Measurements from ENCODE around the gene UROC1. TPM values are rescaled to one million over a fixed set of nuclear protein-coding genes. Genes with fewer than 3 reads are reported as not detected.

Gene UROC1
- total and polyA plus RNA-seq, 9 of the 15 experiments (the other 6 are each of a cell fraction or from before 2014, with no cell fraction given) = not detected

- TF ChIP-seq CUX1 (CRISPR knock-in tag; IDR thresholded peaks at IDR 0.05) = no peak
Measured at GRCh38 chr3:126484662-126485061, 32.9 kb downstream of the UROC1 start (continued).

GRCh38 chr3:126484148-126484547, 33.4 kb downstream of the UROC1 start:
- ATAC-seq (no peak), FAIRE-seq (no peak), DNase-seq (ENCODE audit: extremely low read depth in 1 of 4, low spot score in 3 of 4) (no peak)
- H2AFZ ChIP-seq (ENCODE audit: low read depth, low read length) = no peak overlapping the region
- no peaks in the 10 kb centered on the region for H3K79me2 ChIP-seq (ENCODE audit: control insufficient read depth, insufficient read depth, low read length)
- BruUV-seq (replicated peaks) = no TSS peak
- no peak overlapping the region for H3K27ac ChIP-seq (ENCODE audit: extremely low read depth, low read depth, low read length)
- peaks cover 0 to 23% of the 10 kb centered on the region in 2 experiments; a peak in 2 of 5 replicates for H3K27me3 ChIP-seq (ENCODE audit: control insufficient read depth in 2 of 2, insufficient read depth in 2 of 2, low read length in 2 of 2)
- no peak overlapping the region for H3K4me2 ChIP-seq (ENCODE audit: insufficient read depth, low read length)
- WGBS (ENCODE audit: insufficient coverage, low coverage, missing lambda C conversion rate) = 7% methylated on average over 3 of the region's 3 CpGs
- no peak overlapping the region for H3K9ac ChIP-seq (ENCODE audit: insufficient read depth in 1 of 2, low read depth in 2 of 2, low read length in 2 of 2)
- ChIA-PET CTCF (ENCODE audit: low intra/inter-chr PET ratio) (no interaction called here), POLR2A (no interaction called here)
- H4K20me1 ChIP-seq (replicated peaks; ENCODE audit: control insufficient read depth, insufficient read depth, low read length) = no peaks in the 10 kb centered on the region
- no peaks in the 10 kb centered on the region; a peak in 2 of 5 replicates for H3K4me1 ChIP-seq (replicated peaks in 1 of 2; ENCODE audit: control insufficient read depth in 2 of 2, insufficient read depth in 2 of 2, low read length in 2 of 2)
- H3K36me3 ChIP-seq (ENCODE audit: control insufficient read depth, insufficient read depth, low read length) = no peaks in the 10 kb centered on the region
- in situ Hi-C loops (cut with MboI) (no loop called here), intact Hi-C loops (cut with micrococcal nuclease) (no loop called here)
- no peak overlapping the region for H3K4me3 ChIP-seq
- no peaks in the 10 kb centered on the region for H3K9me3 ChIP-seq (replicated peaks; ENCODE audit: control insufficient read depth, insufficient read depth, low read depth, low read length)
- no peaks in the 10 kb centered on the region for H3K9me1 ChIP-seq (ENCODE audit: control insufficient read depth, insufficient read depth, low read length)
- TF ChIP-seq DMBX1 (CRISPR knock-in tag; IDR thresholded peaks at IDR 0.05; ENCODE audit: borderline replicate concordance) (no peak), ZNF239 (CRISPR knock-in tag; IDR thresholded peaks at IDR 0.05) (no peak), ZBTB9 (CRISPR knock-in tag; IDR thresholded peaks at IDR 0.05) (no peak), POLR2H (tag; IDR thresholded peaks at IDR 0.05; ENCODE audit: low read depth) (no peak), HNRNPH1 (optimal IDR thresholded peaks at IDR 0.05; ENCODE audit: low read depth, low read length) (no peak), ZNF175 (CRISPR knock-in tag; IDR thresholded peaks at IDR 0.05; ENCODE audit: low read depth) (no peak), HSF4 (CRISPR knock-in tag; IDR thresholded peaks at IDR 0.05; ENCODE audit: borderline replicate concordance) (no peak), SMARCC2 (IDR thresholded peaks at IDR 0.05; ENCODE audit: low read depth) (no peak), MECOM (CRISPR knock-in tag; IDR thresholded peaks at IDR 0.05) (no peak), E2F8 (IDR thresholded peaks at IDR 0.05; ENCODE audit: low read depth, partially characterized antibody) (no peak), ASH1L (IDR thresholded peaks at IDR 0.05; ENCODE audit: borderline replicate concordance, low read depth, partially characterized antibody) (no peak)
